Left hindlimb (tissue), 1 donor: ENCODE data around the gene AKT1S1.
"Not testable (repeated sequence)": the region's sequence is repeated elsewhere in the genome, so short reads cannot be mapped to it uniquely, and the experiment has no call there.

Source experiments
- DNase-seq: peaks from one replicate; pipeline ENCODE4 v3.0.0-alpha.2; 2018

AKT1S1 gene

DNA sequence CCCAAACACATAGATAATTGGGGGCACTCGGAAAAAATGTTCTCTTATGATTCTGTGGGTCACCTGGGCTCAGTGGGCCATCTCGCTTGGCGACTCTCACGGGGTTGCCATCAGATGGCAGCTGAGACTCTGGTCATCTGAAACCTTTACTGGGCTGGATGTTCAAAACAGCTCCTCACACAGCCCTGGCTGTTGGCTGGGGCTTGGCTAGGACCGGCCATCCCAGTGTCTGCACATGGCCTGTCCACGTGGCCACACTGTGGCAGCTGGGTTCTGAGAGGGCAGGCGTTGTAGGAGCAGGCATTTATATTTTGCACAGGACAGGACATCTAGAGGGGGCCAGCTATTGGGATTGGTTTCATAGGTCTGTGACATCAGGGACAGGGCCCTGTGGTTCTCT is 43.6 kb downstream of the AKT1S1 start:
- DNase-seq: no peak

DNA sequence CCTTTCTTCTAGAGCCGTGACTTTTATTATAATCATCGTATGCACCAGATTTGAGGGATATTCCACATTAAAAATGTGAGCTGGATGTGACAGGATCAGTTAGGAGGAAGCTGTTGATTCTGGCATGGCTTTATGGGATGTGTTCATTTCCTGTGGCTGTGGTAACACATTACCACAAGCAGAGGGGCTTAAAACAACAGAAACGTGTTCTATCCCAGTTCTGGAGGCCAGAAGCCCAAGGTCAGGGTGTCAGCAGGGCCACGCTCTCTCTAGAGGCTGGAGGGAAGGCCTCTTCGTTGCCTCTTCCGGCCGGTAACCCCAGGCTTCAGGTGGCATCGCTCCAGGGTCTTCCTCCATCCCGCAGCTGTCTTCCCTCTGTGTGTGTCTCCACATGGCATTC is 44.6 kb downstream of the AKT1S1 start:
- DNase-seq: no peak

GRCh38 chr19:49831592-49831991 is 45.6 kb downstream of the AKT1S1 start:
- no peak for DNase-seq

DNA sequence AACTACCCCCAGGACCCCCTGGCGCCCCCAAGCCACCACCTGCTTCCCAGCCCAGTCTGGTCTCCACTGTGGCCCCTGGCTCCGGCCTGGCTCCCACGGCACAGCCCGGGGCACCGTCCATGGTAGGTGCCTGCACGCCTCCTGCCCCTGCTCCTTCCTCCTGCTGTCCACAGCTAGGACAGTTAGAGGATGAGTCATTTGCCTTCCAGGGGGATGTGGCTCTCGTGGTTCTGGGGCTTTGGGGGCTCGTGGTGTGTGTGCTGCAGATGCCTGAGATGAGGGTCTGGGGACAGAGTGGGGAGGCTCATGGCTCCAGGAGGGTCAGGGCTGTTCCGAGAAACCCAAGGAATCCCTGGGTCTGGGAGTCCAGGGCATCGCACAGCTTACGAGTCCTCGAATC is 46.4 kb downstream of the AKT1S1 start:
- no peak for DNase-seq

GRCh38 chr19:49829721-49830120 is 47.4 kb downstream of the AKT1S1 start:
- DNase-seq: no peak

DNA sequence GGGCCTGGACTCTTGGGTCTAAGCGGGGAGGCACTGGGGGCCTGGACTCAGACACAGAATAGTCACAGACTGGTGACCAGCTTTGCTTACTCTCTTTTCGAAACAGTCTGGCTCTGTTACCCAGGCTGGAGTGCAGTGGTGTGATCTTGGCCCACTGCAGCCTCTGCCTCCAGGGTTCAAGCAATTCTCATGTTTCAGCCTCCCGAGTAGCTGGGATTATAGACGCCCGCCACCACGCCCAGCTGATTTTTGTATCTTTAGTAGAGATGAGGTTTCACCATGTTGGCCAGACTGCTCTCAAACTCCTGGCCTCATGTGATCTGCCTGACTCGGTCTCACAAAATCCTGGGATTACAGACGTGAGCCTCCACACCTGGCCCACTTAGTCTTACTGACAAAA is 48.0 kb downstream of the AKT1S1 start:
- no peak for DNase-seq

GRCh38 chr19:49827034-49827433 is 50.1 kb downstream of the AKT1S1 start:
- DNase-seq: no peak

- no peak for DNase-seq
These were observed 52.5 kb downstream of the AKT1S1 start for GRCh38 chr19:49824662-49825061.

DNA sequence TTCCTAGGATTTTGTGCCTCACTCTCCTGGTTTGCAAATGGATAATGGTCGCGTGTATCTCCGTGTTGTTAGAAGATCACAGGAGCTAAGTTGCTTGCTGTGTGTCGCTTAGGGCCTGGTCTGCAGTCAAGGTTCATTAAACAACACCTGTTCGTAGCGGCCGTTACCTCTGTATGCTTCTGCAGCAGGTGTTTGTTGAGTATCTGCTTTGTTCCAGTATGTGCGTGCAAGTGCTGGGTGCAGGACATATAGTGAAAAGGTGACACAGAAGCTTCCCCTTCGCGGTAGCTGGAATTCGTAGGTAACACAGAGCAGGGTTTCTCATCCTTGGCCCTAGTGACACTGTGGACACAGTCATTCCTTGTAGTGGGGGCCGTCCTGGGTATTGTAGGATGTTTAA is 53.7 kb downstream of the AKT1S1 start:
- no peak for DNase-seq

GRCh38 chr19:49820125-49820524 is 57.0 kb downstream of the AKT1S1 start:
- DNase-seq: peak; percentile 16

DNA sequence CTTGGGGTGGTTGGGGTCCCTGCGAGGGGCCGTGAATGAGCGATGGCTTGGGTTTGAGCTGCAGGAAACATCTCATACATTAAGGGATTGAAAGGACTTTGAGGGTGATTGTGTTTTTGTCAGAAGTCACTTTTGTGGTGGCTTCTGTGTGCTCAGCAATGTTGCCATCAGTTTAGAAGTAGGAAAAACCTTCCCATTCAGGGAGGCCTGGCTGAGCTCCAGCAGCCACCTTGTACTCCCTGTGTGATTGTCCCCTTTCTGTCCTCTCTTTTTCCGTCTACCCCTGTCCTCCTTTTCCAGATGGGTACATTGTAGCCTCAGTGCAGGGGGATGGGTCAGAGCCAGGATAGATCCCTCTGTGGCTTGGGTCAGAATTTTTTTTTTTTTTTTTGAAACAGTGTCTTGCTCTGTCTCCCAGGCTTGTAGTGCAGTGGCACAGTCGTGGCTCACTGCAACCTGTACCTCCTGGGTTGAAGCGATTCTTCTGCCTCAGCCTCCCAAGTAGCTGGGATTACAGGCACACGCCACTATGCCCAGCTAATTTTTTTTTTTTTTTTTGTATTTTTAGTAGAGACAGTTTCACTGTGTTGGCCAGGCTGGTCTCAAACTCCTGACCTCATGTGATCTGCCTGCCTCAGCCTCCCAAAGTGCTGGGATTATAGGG is 57.6 kb downstream of the AKT1S1 start:
- not testable (repeated sequence) for DNase-seq
